WTC11 (cell line): ENCODE data around the gene WDR90.

Experiments used
- ATF1 ChIP-seq: sonication (generic); formaldehyde crosslinking; IDR thresholded peaks from 2 replicates; pipeline ENCODE4 v1.8.1; 2023; ENCODE audit warnings: mild to moderate bottlenecking, moderate library complexity, missing genetic modification reagents
- ATF6 ChIP-seq: sonication (generic); formaldehyde crosslinking; IDR thresholded peaks from 2 replicates; pipeline ENCODE4 v1.8.1; 2023; ENCODE audit warnings: mild to moderate bottlenecking, missing genetic modification reagents
- CREB1 ChIP-seq: sonication (generic); formaldehyde crosslinking; IDR thresholded peaks from 2 replicates; pipeline ENCODE4 v1.8.0; 2023; ENCODE audit warnings: mild to moderate bottlenecking, missing genetic modification reagents
- CTCF ChIP-seq: fragments of 200-600 bp; IDR thresholded peaks from 2 replicates; pipeline ENCODE4 v1.8.0; 2022; ENCODE audit warnings: antibody characterized with exemption
- ELF4 ChIP-seq: sonication (generic); formaldehyde crosslinking; IDR thresholded peaks from 2 replicates; pipeline ENCODE4 v1.8.1; 2022; ENCODE audit warnings: low read depth, mild to moderate bottlenecking, moderate library complexity, missing genetic modification reagents
- EMX1 ChIP-seq: fragments of 250-450 bp; sonication (Bioruptor Pico); IDR thresholded peaks from 2 replicates; pipeline ENCODE4 v1.8.0; 2021; ENCODE audit warnings: mild to moderate bottlenecking
- JUN ChIP-seq: sonication (generic); formaldehyde crosslinking; IDR thresholded peaks from 2 replicates; pipeline ENCODE4 v1.8.0; 2023; ENCODE audit warnings: mild to moderate bottlenecking, missing genetic modification reagents
- MAX ChIP-seq: sonication (generic); formaldehyde crosslinking; IDR thresholded peaks from 2 replicates; pipeline ENCODE4 v1.8.0; 2022; ENCODE audit warnings: mild to moderate bottlenecking, missing genetic modification reagents
- SMAD3 ChIP-seq: sonication (generic); formaldehyde crosslinking; IDR thresholded peaks from 2 replicates; pipeline ENCODE4 v1.8.0; 2022; ENCODE audit warnings: missing genetic modification reagents, mild to moderate bottlenecking, borderline replicate concordance
- STAT6 ChIP-seq: sonication (generic); formaldehyde crosslinking; conservative IDR thresholded peaks from 2 replicates; pipeline ENCODE4 v1.8.1; 2023; ENCODE audit warnings: mild to moderate bottlenecking, low read depth, missing genetic modification reagents, moderate library complexity
- USF2 ChIP-seq: sonication (generic); formaldehyde crosslinking; IDR thresholded peaks from 2 replicates; pipeline ENCODE4 v1.8.1; 2023; ENCODE audit warnings: mild to moderate bottlenecking, missing genetic modification reagents, moderate library complexity
- ZBTB43 ChIP-seq: sonication (generic); formaldehyde crosslinking; IDR thresholded peaks from 2 replicates; pipeline ENCODE4 v1.8.1; 2023; ENCODE audit warnings: mild to moderate bottlenecking, missing genetic modification reagents
- ZNF423 ChIP-seq: fragments of 250-450 bp; sonication (Bioruptor Pico); IDR thresholded peaks from 2 replicates; pipeline ENCODE4 v2.1.2; 2022; ENCODE audit warnings: mild to moderate bottlenecking, moderate library complexity
- ZNF532 ChIP-seq: fragments of 250-450 bp; sonication (Bioruptor Pico); IDR thresholded peaks from 2 replicates; pipeline ENCODE4 v1.9.0; 2021; ENCODE audit warnings: mild to moderate bottlenecking, borderline replicate concordance

- TF ChIP-seq ZBTB43: no peak
- no peak for TF ChIP-seq CTCF
- TF ChIP-seq EMX1: no peak
- no peak for TF ChIP-seq JUN (CRISPR knock-in tag)
- no peak for TF ChIP-seq USF2 (CRISPR knock-in tag)
- TF ChIP-seq ATF1: no peak
- TF ChIP-seq ELF4 (CRISPR knock-in tag): no peak
- TF ChIP-seq CREB1 (CRISPR knock-in tag): no peak
- TF ChIP-seq ATF6 (CRISPR knock-in tag): no peak
- TF ChIP-seq STAT6: no peak
- no peak for TF ChIP-seq MAX (CRISPR knock-in tag)
- TF ChIP-seq ZNF532 (CRISPR knock-in tag): no peak
- no peak for TF ChIP-seq ZNF423 (CRISPR knock-in tag)
- no peak for TF ChIP-seq SMAD3 (CRISPR knock-in tag)
Observed at GRCh38 chr16:673399-673991, 24.3 kb downstream of the WDR90 start.
